Motor neuron (in vitro differentiated cells): ENCODE data around the gene ERC2. TPM values are rescaled to one million over a fixed set of nuclear protein-coding genes. Genes with fewer than 3 reads are reported as not detected.

Source experiments
- ATAC-seq, 8 experiments: fragments of 200-7000 bp; cut with Tn5 transposase; replicated peaks in 6 of 8; 2 replicates each; pipeline ENCODE4 v1.8.0; 2021; ENCODE audit warnings: mild to moderate bottlenecking in 8 of 8, moderate library complexity in 8 of 8
- H3K27ac ChIP-seq, 2 donors: fragments of 250-450 bp; sonication (Bioruptor Pico); 2 replicates each; pipeline ENCODE4 v1.9.0; 2021; ENCODE audit warnings: antibody characterized with exemption in 2 of 2, mild to moderate bottlenecking in 2 of 2, moderate library complexity in 1 of 2
- H3K4me1 ChIP-seq, 2 donors: fragments of 250-450 bp; sonication (Bioruptor Pico); replicated peaks in 1 of 2; 2 replicates each; pipeline ENCODE4 v1.6.1; 2021; ENCODE audit warnings: antibody characterized with exemption in 2 of 2, mild to moderate bottlenecking in 2 of 2, moderate library complexity in 1 of 2
- H3K4me3 ChIP-seq, 5 donors: fragments of 250-450 bp; sonication (Bioruptor Pico); 2 replicates each; pipeline ENCODE4 v1.9.0; 2021; ENCODE audit warnings: antibody characterized with exemption in 5 of 5, mild to moderate bottlenecking in 5 of 5, moderate library complexity in 4 of 5
- WGBS, 10 experiments: fragments of 450-650 bp; shearing (Covaris generic); methylation state at CpG; one replicate each; pipeline ENCODE4 v1.0.0; 2022; 5-methylcytosine and 5-hydroxymethylcytosine counted together
- in situ Hi-C, 9 experiments: fragments of 400-800 bp; cut with MboI; loops; one replicate each; pipeline ENCODE4 v1.15.0; 2021; ENCODE audit warnings: low sequenced_read_pairs in 9 of 9, low pct_unique_long_range_greater_than_20kb in 2 of 9; ENCODE audit not compliant: unreplicated experiment in 9 of 9
- total RNA-seq, 8 experiments: library from RNA; unstranded; fragments of 300-600 nt; gene quantifications; 2 replicates each; pipeline versions ENCODE4 v1.2.3 to v1.2.4, GENCODE V29; 2022

Gene ERC2
- total RNA-seq, 8 experiments from 2014 or later, result 1.0 to 28.0 (median 18.2) TPM

GRCh38 chr3:55532806-55533205 lies 935.5 kb downstream of the ERC2 start:
- ATAC-seq, result no peak
- 33 to 93% (median 83%) methylated on average over 1 to 2 of the region's 3 CpGs; no CpG with 5 or more reads in 4 of the 10 experiments for WGBS, 10 experiments
- H3K4me1 ChIP-seq, result peaks cover 41 to 48% of the 10 kb centered on the region in 2 donors
- no peak overlapping the region for H3K4me3 ChIP-seq
- in situ Hi-C loops, result no loop called here
- H3K27ac ChIP-seq, result no peak overlapping the region

- 0 to 86% (median 45%) methylated on average over 1 of the region's 1 CpG; no CpG with 5 or more reads in 6 of the 10 experiments for WGBS, 10 experiments
- peak in 7 of 8 experiments; percentile 36 to 97 (median 95) for ATAC-seq
- Histone ChIP-seq H3K4me1 (peaks cover 31 to 37% of the 10 kb centered on the region in 2 donors), H3K27ac (peak overlapping the region; percentile 22 to 31), H3K4me3 (no peak overlapping the region)
- in situ Hi-C loops, result no loop called here
These were observed 936.9 kb downstream of the ERC2 start for GRCh38 chr3:55531321-55531720.

GRCh38 chr3:55527361-55527760 lies 940.9 kb downstream of the ERC2 start:
- Histone ChIP-seq H3K27ac (no peak overlapping the region), H3K4me1 (peaks cover 27 to 31% of the 10 kb centered on the region in 2 donors), H3K4me3 (no peak overlapping the region)
- no peak for ATAC-seq
- WGBS, 10 experiments, result 58 to 100% (median 80%) methylated on average over 1 to 4 of the region's 4 CpGs; no CpG with 5 or more reads in 1 of the 10 experiments
- in situ Hi-C loops, result no loop called here

- peaks cover 22 to 25% of the 10 kb centered on the region in 2 donors for H3K4me1 ChIP-seq
- no peak overlapping the region for H3K4me3 ChIP-seq
- ATAC-seq, result no peak
- in situ Hi-C loops, result no loop called here
- H3K27ac ChIP-seq, result no peak overlapping the region
- 60 to 100% (median 97%) methylated on average over 1 to 5 of the region's 10 CpGs; no CpG with 5 or more reads in 2 of the 10 experiments for WGBS, 10 experiments
These were observed 941.8 kb downstream of the ERC2 start for GRCh38 chr3:55526332-55527030.

- H3K4me3 ChIP-seq, result no peak overlapping the region
- peaks cover 12 to 17% of the 10 kb centered on the region in 2 donors for H3K4me1 ChIP-seq
- in situ Hi-C loops, result no loop called here
- WGBS, 10 experiments, result 0 to 100% (median 77%) methylated on average over 1 to 2 of the region's 3 CpGs; no CpG with 5 or more reads in 4 of the 10 experiments
- no peak overlapping the region for H3K27ac ChIP-seq
- no peak for ATAC-seq
These were observed 942.8 kb downstream of the ERC2 start for GRCh38 chr3:55525436-55525835.

- WGBS, 10 experiments, result 0 to 100% (median 86%) methylated on average over 1 to 4 of the region's 4 CpGs; no CpG with 5 or more reads in 1 of the 10 experiments
- no peak for ATAC-seq
- Histone ChIP-seq H3K27ac (no peak overlapping the region), H3K4me3 (no peak overlapping the region), H3K4me1 (peaks cover 5 to 12% of the 10 kb centered on the region in 2 donors)
- in situ Hi-C loops, result no loop called here
These were observed 943.6 kb downstream of the ERC2 start for GRCh38 chr3:55524565-55525244.

- in situ Hi-C loops, result no loop called here
- no peak for ATAC-seq
- Histone ChIP-seq H3K4me1 (peaks cover 12 to 24% of the 10 kb centered on the region in 2 donors), H3K27ac (no peak overlapping the region), H3K4me3 (no peak overlapping the region)
- WGBS, 10 experiments, result 33 to 100% (median 75%) methylated on average over 1 to 2 of the region's 2 CpGs; no CpG with 5 or more reads in 5 of the 10 experiments
These were observed 944.8 kb downstream of the ERC2 start for GRCh38 chr3:55523471-55523870.

GRCh38 chr3:55521738-55522421 lies 946.4 kb downstream of the ERC2 start:
- H3K27ac ChIP-seq, result no peak overlapping the region
- in situ Hi-C loops, result no loop called here
- H3K4me1 ChIP-seq, result peaks cover 14 to 24% of the 10 kb centered on the region in 2 donors
- peak in 1 of 8 experiments; percentile 29 for ATAC-seq
- 8 to 100% (median 43%) methylated on average over 1 to 6 of the region's 6 CpGs; no CpG with 5 or more reads in 1 of the 10 experiments for WGBS, 10 experiments
- H3K4me3 ChIP-seq, result no peak overlapping the region

GRCh38 chr3:55521064-55521737 lies 947.1 kb downstream of the ERC2 start:
- Histone ChIP-seq H3K4me1 (peaks cover 21 to 24% of the 10 kb centered on the region in 2 donors), H3K27ac (no peak overlapping the region), H3K4me3 (no peak overlapping the region)
- 11 to 88% (median 80%) methylated on average over 1 to 8 of the region's 9 CpGs for WGBS, 10 experiments
- in situ Hi-C loops, result no loop called here
- ATAC-seq, result no peak

GRCh38 chr3:55519019-55519418 lies 949.2 kb downstream of the ERC2 start:
- H3K4me3 ChIP-seq, result no peak overlapping the region
- 17 to 83% (median 82%) methylated on average over 2 to 3 of the region's 3 CpGs; no CpG with 5 or more reads in 6 of the 10 experiments for WGBS, 10 experiments
- in situ Hi-C loops, result no loop called here
- H3K27ac ChIP-seq, result no peak overlapping the region
- peaks cover 22 to 24% of the 10 kb centered on the region in 2 donors for H3K4me1 ChIP-seq
- ATAC-seq, result peak in 7 of 8 experiments; percentile 23 to 89 (median 79)

- WGBS, 10 experiments, result 45 to 88% (median 68%) methylated on average over 3 to 6 of the region's 6 CpGs
- ATAC-seq, result peak in 3 of 8 experiments; percentile 32 to 47 (median 35)
These were observed 949.8 kb downstream of the ERC2 start for GRCh38 chr3:55518451-55518850.

GRCh38 chr3:55516392-55517030 lies 951.8 kb downstream of the ERC2 start:
- in situ Hi-C loops, result no loop called here
- 26 to 100% (median 61%) methylated on average over 1 to 7 of the region's 10 CpGs for WGBS, 10 experiments

More at GRCh38 chr3:55518451-55518850, 949.8 kb downstream of the ERC2 start:
- Histone ChIP-seq H3K27ac (no peak overlapping the region), H3K4me1 (peaks cover 22 to 24% of the 10 kb centered on the region in 2 donors), H3K4me3 (no peak overlapping the region)
- in situ Hi-C loops, result no loop called here

More at GRCh38 chr3:55516392-55517030, 951.8 kb downstream of the ERC2 start:
- Histone ChIP-seq H3K4me3 (no peak overlapping the region), H3K27ac (no peak overlapping the region), H3K4me1 (peaks cover 30 to 33% of the 10 kb centered on the region in 2 donors)
- no peak for ATAC-seq
